ENCODE data around the gene COLEC11.

The COLEC11 gene

DNA sequence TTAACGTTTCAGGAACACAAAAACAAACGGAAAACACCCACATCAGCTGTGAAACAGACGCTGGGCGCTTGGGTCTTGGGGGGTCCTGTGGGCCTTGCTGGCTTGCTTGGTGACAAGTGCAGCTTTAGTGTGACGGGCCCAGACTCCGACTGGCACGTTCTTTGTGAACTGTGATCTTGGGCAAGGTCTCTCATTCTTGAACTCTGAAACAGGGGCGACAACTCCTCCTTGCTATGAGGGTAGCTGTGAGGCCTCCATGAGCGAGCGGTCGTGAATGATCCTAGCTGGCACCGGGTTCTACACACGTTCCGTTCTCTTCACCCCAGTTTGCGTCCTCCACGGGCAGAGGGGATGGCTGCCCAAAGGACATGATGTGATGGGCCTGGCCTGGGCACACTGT lies 8.7 kb upstream of the COLEC11 start:
- no peak for TF ChIP-seq ZFX (IDR thresholded peaks at IDR 0.05; ENCODE audit: borderline replicate concordance)
- TF ChIP-seq, protein P1, sequence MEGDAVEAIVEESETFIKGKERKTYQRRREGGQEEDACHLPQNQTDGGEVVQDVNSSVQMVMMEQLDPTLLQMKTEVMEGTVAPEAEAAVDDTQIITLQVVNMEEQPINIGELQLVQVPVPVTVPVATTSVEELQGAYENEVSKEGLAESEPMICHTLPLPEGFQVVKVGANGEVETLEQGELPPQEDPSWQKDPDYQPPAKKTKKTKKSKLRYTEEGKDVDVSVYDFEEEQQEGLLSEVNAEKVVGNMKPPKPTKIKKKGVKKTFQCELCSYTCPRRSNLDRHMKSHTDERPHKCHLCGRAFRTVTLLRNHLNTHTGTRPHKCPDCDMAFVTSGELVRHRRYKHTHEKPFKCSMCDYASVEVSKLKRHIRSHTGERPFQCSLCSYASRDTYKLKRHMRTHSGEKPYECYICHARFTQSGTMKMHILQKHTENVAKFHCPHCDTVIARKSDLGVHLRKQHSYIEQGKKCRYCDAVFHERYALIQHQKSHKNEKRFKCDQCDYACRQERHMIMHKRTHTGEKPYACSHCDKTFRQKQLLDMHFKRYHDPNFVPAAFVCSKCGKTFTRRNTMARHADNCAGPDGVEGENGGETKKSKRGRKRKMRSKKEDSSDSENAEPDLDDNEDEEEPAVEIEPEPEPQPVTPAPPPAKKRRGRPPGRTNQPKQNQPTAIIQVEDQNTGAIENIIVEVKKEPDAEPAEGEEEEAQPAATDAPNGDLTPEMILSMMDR (IDR thresholded peaks at IDR 0.05) = no peak
- no peak overlapping the region for H3K27ac ChIP-seq

DNA sequence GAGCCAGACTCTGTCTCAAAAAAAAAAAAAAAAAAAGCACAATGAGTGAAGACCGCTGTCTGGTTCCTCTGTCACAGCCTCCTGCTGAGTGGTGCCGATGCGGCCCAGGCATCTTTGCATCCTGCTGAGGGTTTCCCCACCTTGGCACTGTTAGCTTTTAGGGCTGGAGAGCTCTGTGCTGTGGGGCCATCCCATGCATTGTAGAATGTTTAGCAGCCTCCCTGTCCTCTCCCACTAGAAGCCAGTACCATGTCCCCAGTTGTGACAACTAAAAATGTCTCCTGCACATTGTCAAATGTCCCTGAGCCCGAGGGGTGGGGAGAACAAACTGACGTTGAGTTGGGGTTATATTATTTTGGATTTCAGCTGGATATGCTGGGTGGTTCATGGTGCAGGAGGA lies 7.9 kb upstream of the COLEC11 start:
- no peak for TF ChIP-seq ZFX (IDR thresholded peaks at IDR 0.05; ENCODE audit: borderline replicate concordance)
- TF ChIP-seq, protein P1 (IDR thresholded peaks at IDR 0.05) = no peak
- H3K27ac ChIP-seq = no peak overlapping the region

DNA sequence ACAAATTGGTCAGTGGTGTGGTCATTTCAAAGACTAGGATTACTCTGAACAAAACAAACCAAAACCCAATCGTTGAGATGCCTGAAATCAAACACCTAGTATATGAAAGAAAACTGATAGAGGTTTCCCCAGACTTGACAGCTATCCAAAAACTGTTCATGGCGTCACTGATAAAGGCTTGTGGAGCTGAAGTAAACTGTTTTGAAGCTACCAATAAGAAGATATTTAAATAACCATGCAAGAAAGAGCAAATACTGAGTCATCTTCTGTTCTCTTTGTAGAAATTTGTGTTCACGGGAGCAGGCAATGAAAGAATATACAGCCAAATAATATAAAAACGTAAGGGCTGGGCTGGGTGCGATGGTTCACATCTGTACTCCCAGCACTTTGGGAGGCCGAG lies 7.5 kb upstream of the COLEC11 start:
- no peak for TF ChIP-seq ZFX (IDR thresholded peaks at IDR 0.05; ENCODE audit: borderline replicate concordance)
- TF ChIP-seq, protein P1 (IDR thresholded peaks at IDR 0.05) = no peak
- H3K27ac ChIP-seq = no peak overlapping the region

DNA sequence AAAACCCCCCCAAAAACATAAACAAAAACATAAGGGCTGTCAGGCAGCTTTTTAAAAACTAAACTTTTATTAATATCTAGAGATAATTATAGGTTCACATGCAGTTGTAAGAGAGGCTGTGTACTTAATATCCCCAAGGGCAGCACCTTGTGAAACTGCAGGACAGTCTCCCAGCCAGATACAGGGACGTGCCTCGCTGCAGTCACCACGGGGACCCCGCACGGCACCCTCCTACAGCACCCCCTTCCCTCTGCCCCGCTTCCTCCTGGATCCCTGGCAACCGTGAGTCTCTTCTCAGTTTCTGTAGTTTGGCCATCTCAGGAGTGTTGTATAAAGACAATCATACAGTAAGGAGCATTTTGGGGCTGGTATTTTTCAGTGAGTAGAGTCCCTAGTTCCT lies 6.8 kb upstream of the COLEC11 start:
- H3K27ac ChIP-seq = no peak overlapping the region
- TF ChIP-seq, protein P1 (IDR thresholded peaks at IDR 0.05) = no peak
- TF ChIP-seq ZFX (IDR thresholded peaks at IDR 0.05; ENCODE audit: borderline replicate concordance) = no peak

DNA sequence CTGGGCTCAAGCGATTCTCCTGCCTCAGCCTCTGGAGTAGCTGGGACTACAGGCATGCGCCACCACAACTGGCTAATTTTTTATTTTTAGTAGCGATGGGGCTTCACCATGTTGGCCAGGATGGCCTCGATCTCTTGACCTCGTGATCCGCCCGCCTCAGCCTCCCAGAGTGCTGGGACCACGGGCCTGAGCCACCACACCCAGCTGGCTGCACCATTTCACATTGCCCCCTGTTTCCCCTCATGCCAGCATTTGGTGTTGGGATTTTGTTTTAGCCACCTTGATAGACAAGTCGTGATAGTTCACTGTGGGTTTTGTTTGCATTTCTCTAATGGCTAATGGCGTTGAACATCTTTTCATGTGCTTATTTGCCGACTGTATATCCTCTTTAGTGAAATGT lies 5.8 kb upstream of the COLEC11 start:
- no peak overlapping the region for H3K27ac ChIP-seq
- no peak for TF ChIP-seq ZFX (IDR thresholded peaks at IDR 0.05; ENCODE audit: borderline replicate concordance)
- TF ChIP-seq, protein P1 (IDR thresholded peaks at IDR 0.05) = no peak

DNA sequence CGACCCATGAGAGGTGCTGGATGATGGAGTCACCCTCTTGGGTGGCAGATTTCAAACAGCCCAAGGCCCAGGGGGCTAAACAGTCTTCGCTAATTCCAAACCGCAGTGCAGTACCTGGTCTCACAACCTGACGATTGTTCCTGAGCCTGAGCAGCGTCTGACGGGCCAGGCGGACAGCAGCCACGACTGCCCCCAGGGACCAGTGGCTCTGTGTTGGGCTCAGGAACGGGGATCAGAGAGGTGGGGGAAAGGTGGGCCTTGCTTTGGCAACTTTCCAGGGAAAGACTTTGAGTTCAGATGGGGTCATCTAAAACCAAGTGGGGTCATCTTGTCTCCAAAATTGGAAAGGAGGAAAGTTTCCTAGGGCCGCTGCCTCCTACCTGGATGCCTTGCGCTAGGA lies 492 bp downstream of the COLEC11 start:
- H3K27ac ChIP-seq = no peak overlapping the region
- no peak for TF ChIP-seq ZFX (IDR thresholded peaks at IDR 0.05; ENCODE audit: borderline replicate concordance)
- TF ChIP-seq, protein P1 (IDR thresholded peaks at IDR 0.05) = no peak

DNA sequence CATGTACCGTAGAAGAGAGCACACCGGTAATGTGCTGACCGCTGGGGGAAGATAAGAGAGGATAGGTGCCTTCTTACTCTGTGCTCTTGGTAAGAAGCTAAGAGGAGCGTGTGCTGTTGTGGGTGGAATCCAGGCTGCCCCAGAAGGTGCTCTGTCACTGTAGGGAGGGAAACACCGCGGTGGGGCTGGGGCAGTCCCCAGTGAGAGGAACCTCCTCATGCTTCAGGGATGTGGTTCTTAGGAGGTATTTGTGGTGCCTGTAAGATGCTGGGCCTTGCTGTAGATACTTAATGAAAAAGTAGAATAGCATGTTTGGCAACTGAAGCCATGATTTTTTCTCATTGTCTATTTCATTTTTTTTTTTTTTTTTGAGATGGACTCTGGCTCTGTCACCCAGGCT lies 1.1 kb downstream of the COLEC11 start:
- TF ChIP-seq ZFX (IDR thresholded peaks at IDR 0.05; ENCODE audit: borderline replicate concordance) = no peak
- TF ChIP-seq, protein P1 (IDR thresholded peaks at IDR 0.05) = no peak
- no peak overlapping the region for H3K27ac ChIP-seq
